Measurements from ENCODE around the gene CCDC85B.

Gene CCDC85B

DNA sequence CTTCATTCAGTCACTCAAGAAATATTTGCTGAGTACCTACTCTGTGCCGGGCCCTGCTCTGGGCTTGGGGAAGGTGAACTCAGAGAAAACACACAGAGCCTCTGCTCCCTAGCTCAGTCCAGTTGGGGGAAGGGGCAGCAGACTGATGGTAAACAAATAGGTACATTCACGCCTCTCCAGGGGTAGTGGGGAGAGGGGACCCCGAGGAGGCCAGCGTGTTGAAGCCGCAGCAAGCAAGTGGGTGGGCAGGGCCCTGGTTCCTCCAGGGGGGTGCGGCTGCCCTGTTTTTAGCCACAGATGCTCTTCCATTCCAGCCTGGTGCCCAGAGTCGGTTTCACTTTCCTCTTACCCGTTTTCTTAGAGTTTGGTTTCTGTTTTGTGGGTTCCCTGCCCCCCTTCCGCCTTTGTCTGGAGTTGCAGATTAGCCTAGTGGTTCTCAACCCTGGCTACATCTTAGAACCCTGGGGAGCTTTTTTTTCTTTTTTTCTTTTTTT is 37.5 kb downstream of the CCDC85B start:
- Histone ChIP-seq H3K9ac (ENCODE audit: low read length in 2 of 2) (peak overlapping the region in 1 of 2 donors; percentile 15), H3K4me3 (ENCODE audit: low read length in 2 of 2) (no peak overlapping the region), H3K9me3 (ENCODE audit: control insufficient read depth in 2 of 2, low read length in 2 of 2) (no peaks in the 10 kb centered on the region), H3K4me1 (ENCODE audit: control insufficient read depth, insufficient read depth, low read length) (no peaks in the 10 kb centered on the region), H3K27me3 (ENCODE audit: control insufficient read depth in 1 of 2, insufficient read depth in 2 of 2, low read length in 2 of 2) (no peaks in the 10 kb centered on the region), H3K36me3 (ENCODE audit: control insufficient read depth in 2 of 2, insufficient read depth in 2 of 2, low read length in 2 of 2) (peaks cover 0 to 3% of the 10 kb centered on the region in 2 donors), H3K27ac (ENCODE audit: low read length) (no peak overlapping the region)

DNA sequence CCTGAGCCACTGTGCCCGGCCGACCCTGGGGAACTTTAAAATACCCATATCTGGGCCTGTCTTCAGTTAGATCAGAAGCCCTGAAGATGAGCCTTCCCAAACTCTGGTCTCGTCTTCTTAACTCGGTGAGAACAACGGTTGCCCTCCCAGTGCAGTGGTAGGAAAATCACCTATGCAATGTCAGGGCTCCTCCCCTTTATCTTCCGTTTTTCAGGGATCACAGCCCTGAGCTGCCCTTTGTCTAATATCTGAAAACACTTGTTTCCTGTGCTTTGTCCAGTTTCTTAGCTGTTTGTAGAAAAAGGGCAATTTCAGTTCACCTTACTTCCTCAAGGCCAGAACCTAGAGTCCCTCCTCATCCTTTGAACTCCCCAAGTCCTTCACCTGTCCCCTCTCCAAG is 38.2 kb downstream of the CCDC85B start:
- peaks cover 0 to 2% of the 10 kb centered on the region in 2 donors for H3K27me3 ChIP-seq (ENCODE audit: control insufficient read depth in 1 of 2, insufficient read depth in 2 of 2, low read length in 2 of 2)
- no peaks in the 10 kb centered on the region for H3K4me1 ChIP-seq (ENCODE audit: control insufficient read depth, insufficient read depth, low read length)
- H3K36me3 ChIP-seq (ENCODE audit: control insufficient read depth in 2 of 2, insufficient read depth in 2 of 2, low read length in 2 of 2), result no peaks in the 10 kb centered on the region
- H3K4me3 ChIP-seq (ENCODE audit: low read length in 2 of 2), result no peak overlapping the region
- H3K9me3 ChIP-seq (ENCODE audit: control insufficient read depth in 2 of 2, low read length in 2 of 2), result no peaks in the 10 kb centered on the region
- H3K27ac ChIP-seq (ENCODE audit: low read length), result no peak overlapping the region
- no peak overlapping the region for H3K9ac ChIP-seq (ENCODE audit: low read length in 2 of 2)

DNA sequence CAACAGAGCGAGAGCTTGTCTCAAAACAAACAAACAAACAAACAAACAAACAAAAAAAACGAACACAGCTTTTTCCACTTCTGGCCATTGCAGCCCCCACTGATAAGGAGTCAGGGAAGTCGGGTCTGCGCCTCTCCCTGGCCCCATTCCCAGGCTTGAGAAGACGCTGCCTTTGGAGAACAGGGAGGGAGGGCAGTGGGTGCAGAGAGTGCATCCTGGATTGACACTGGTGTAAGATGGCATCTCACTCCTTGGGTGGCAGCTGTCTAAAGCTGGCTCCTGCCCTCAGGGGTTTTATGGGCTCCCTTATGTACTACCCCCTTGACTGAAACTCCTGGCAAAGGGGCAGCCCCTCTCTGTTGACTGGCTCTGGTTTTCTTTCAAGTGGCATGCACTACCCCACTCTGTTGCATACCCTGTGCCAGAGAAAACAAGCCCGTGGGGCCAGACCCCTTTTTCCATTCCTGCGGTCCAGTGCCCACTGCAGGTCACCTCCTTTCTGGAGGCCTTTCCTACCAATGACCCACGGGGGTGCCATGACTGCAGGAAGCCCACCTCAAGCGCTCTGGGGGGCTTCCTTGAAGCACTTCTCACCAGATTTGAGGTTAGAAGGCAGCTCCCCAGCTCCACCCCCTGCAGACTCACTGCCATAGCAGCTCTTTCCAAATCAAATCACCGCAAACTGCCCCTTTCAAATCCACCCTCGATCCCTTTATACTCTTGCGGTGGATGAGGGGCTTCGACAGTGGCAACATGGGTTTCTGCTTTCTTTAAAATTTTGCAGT is 41.5 kb downstream of the CCDC85B start:
- Histone ChIP-seq H3K4me1 (ENCODE audit: control insufficient read depth, insufficient read depth, low read length) (no peaks in the 10 kb centered on the region), H3K4me3 (ENCODE audit: low read length in 2 of 2) (no peak overlapping the region), H3K9me3 (ENCODE audit: control insufficient read depth in 2 of 2, low read length in 2 of 2) (no peaks in the 10 kb centered on the region), H3K9ac (ENCODE audit: low read length in 2 of 2) (no peak overlapping the region), H3K27ac (ENCODE audit: low read length) (no peak overlapping the region), H3K36me3 (ENCODE audit: control insufficient read depth in 2 of 2, insufficient read depth in 2 of 2, low read length in 2 of 2) (no peaks in the 10 kb centered on the region), H3K27me3 (ENCODE audit: control insufficient read depth in 1 of 2, insufficient read depth in 2 of 2, low read length in 2 of 2) (peaks cover 0 to 2% of the 10 kb centered on the region in 2 donors)

DNA sequence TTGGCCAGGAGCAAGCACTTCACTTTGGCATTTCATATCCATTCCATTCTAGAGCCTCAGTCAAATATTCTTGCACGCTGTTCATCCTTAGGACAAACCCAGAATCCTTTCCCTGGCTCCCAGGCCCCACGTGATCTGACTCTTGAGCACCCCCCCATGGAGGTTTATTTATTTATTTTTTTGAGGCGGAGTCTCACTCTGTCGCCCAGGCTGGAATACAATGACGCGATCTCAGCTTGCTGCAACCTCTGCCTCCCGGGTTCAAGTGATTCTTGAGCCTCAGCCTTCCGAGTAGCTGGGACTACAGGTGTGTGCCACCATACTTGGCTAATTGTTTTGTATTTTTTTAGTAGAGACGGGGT is 42.1 kb downstream of the CCDC85B start:
- Histone ChIP-seq H3K4me3 (ENCODE audit: low read length in 2 of 2) (no peak overlapping the region), H3K27me3 (ENCODE audit: control insufficient read depth in 1 of 2, insufficient read depth in 2 of 2, low read length in 2 of 2) (peaks cover 0 to 2% of the 10 kb centered on the region in 2 donors), H3K36me3 (ENCODE audit: control insufficient read depth in 2 of 2, insufficient read depth in 2 of 2, low read length in 2 of 2) (no peaks in the 10 kb centered on the region), H3K9ac (ENCODE audit: low read length in 2 of 2) (no peak overlapping the region), H3K9me3 (ENCODE audit: control insufficient read depth in 2 of 2, low read length in 2 of 2) (no peaks in the 10 kb centered on the region), H3K27ac (ENCODE audit: low read length) (no peak overlapping the region), H3K4me1 (ENCODE audit: control insufficient read depth, insufficient read depth, low read length) (no peaks in the 10 kb centered on the region)

DNA sequence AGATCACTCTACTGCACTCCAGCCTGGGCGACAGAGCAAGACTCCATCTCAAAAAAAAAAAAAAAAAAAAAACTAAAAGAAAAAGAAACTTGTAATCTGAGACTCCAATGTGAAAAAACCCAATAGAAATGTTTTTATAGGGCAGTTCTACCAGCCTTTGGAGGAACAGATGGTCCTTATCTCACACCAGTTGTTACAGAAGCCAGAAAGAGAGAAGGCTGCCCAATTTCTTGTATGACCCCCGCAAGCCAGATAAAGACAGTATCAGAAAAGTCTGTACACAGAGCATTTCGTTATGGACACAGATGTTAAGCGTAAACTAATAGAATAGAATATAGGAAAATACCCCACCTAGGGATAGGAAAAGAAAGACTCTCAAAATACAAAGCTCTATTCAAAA is 43.5 kb downstream of the CCDC85B start:
- no peaks in the 10 kb centered on the region for H3K36me3 ChIP-seq (ENCODE audit: control insufficient read depth in 2 of 2, insufficient read depth in 2 of 2, low read length in 2 of 2)
- H3K4me1 ChIP-seq (ENCODE audit: control insufficient read depth, insufficient read depth, low read length), result no peaks in the 10 kb centered on the region
- H3K27me3 ChIP-seq (ENCODE audit: control insufficient read depth in 1 of 2, insufficient read depth in 2 of 2, low read length in 2 of 2), result peaks cover 0 to 6% of the 10 kb centered on the region in 2 donors
- H3K9ac ChIP-seq (ENCODE audit: low read length in 2 of 2), result no peak overlapping the region
- H3K4me3 ChIP-seq (ENCODE audit: low read length in 2 of 2), result no peak overlapping the region
- H3K27ac ChIP-seq (ENCODE audit: low read length), result no peak overlapping the region
- H3K9me3 ChIP-seq (ENCODE audit: control insufficient read depth in 2 of 2, low read length in 2 of 2), result no peaks in the 10 kb centered on the region

DNA sequence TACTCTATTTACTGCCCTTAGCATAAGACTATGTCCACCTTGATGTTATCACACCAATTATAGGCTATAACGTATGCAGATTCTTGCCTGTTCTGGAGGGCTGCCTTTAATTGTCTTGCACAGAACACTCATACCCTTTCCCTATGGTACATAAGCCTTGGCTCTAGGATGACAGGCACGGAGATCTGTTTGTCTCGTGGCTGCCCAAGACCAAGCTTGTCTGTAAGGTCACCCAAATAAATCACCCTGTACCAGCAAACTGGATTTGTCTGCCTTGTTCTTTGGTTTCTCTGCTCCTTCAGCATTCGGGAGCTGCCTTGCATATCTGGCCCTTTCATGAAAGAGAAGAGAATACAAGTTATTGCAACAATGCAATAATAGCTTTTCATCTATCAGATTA is 47.3 kb downstream of the CCDC85B start:
- H3K4me3 ChIP-seq (ENCODE audit: low read length in 2 of 2), result no peak overlapping the region
- H3K9ac ChIP-seq (ENCODE audit: low read length in 2 of 2), result no peak overlapping the region
- H3K4me1 ChIP-seq (ENCODE audit: control insufficient read depth, insufficient read depth, low read length), result no peaks in the 10 kb centered on the region
- H3K27ac ChIP-seq (ENCODE audit: low read length), result no peak overlapping the region
- H3K27me3 ChIP-seq (ENCODE audit: control insufficient read depth in 1 of 2, insufficient read depth in 2 of 2, low read length in 2 of 2), result peaks cover 0 to 9% of the 10 kb centered on the region in 2 donors
- no peaks in the 10 kb centered on the region for H3K9me3 ChIP-seq (ENCODE audit: control insufficient read depth in 2 of 2, low read length in 2 of 2)
- no peaks in the 10 kb centered on the region for H3K36me3 ChIP-seq (ENCODE audit: control insufficient read depth in 2 of 2, insufficient read depth in 2 of 2, low read length in 2 of 2)
